AG10803 (cell line): Measurements from ENCODE around the gene PARVA.

Experiments used
- DNase-seq: peaks from one replicate; pipeline ENCODE4 v3.0.0; 2010; ENCODE audit warnings: low read depth
- H3K4me3 ChIP-seq: 2 replicates; pipeline ENCODE4 v1.5.1; 2011; ENCODE audit warnings: mild to moderate bottlenecking, low read length, control low read depth
- CTCF ChIP-seq: conservative IDR thresholded peaks from 2 replicates; pipeline ENCODE4 v1.5.1; 2011; ENCODE audit warnings: mild to moderate bottlenecking, low read length, control low read depth, inconsistent platforms

PARVA gene

GRCh38 chr11:12377824-12378593, 638 bp downstream of the PARVA start:
- peak; percentile 87 for DNase-seq
- TF ChIP-seq CTCF, result peak; percentile 12; the same call in 1 of the 2 replicates
- H3K4me3 ChIP-seq, result peak overlapping the region; percentile 82

GRCh38 chr11:12380565-12381325, 3.4 kb downstream of the PARVA start:
- no peak for DNase-seq
- H3K4me3 ChIP-seq, result no peak overlapping the region
- no peak for TF ChIP-seq CTCF

- TF ChIP-seq CTCF, result no peak
- DNase-seq, result no peak
- H3K4me3 ChIP-seq, result no peak overlapping the region
These were observed 4.5 kb downstream of the PARVA start for GRCh38 chr11:12381875-12382274.

GRCh38 chr11:12382451-12382850, 5.1 kb downstream of the PARVA start:
- no peak for DNase-seq
- TF ChIP-seq CTCF, result no peak
- no peak overlapping the region for H3K4me3 ChIP-seq

- no peak for TF ChIP-seq CTCF
- no peak for DNase-seq
These were observed 8.9 kb downstream of the PARVA start for GRCh38 chr11:12386309-12386708.

GRCh38 chr11:12386745-12387144, 9.4 kb downstream of the PARVA start:
- no peak for DNase-seq
- no peak overlapping the region for H3K4me3 ChIP-seq
- TF ChIP-seq CTCF, result no peak

More at GRCh38 chr11:12386309-12386708, 8.9 kb downstream of the PARVA start:
- no peak overlapping the region for H3K4me3 ChIP-seq

GRCh38 chr11:12388173-12388572, 10.8 kb downstream of the PARVA start:
- TF ChIP-seq CTCF, result no peak
- no peak for DNase-seq
- H3K4me3 ChIP-seq, result no peak overlapping the region
